KBM-7 (cell line): ENCODE results near the gene SPRYD3.
A peak's percentile ranks its signal among the peaks of the same experiment; 100 is the strongest.

Experiments
- DNase-seq: peaks from one replicate; pipeline ENCODE4 v3.0.0-alpha.2; 2015
- in situ Hi-C: fragments of 300-500 bp; cut with MboI; formaldehyde crosslinking; loops from 2 replicates; pipeline ENCODE4 v1.14.3; 2020; ENCODE audit warnings: low sequenced_read_pairs, low pct_unique_long_range_greater_than_20kb, mixed read lengths

Gene SPRYD3

DNA sequence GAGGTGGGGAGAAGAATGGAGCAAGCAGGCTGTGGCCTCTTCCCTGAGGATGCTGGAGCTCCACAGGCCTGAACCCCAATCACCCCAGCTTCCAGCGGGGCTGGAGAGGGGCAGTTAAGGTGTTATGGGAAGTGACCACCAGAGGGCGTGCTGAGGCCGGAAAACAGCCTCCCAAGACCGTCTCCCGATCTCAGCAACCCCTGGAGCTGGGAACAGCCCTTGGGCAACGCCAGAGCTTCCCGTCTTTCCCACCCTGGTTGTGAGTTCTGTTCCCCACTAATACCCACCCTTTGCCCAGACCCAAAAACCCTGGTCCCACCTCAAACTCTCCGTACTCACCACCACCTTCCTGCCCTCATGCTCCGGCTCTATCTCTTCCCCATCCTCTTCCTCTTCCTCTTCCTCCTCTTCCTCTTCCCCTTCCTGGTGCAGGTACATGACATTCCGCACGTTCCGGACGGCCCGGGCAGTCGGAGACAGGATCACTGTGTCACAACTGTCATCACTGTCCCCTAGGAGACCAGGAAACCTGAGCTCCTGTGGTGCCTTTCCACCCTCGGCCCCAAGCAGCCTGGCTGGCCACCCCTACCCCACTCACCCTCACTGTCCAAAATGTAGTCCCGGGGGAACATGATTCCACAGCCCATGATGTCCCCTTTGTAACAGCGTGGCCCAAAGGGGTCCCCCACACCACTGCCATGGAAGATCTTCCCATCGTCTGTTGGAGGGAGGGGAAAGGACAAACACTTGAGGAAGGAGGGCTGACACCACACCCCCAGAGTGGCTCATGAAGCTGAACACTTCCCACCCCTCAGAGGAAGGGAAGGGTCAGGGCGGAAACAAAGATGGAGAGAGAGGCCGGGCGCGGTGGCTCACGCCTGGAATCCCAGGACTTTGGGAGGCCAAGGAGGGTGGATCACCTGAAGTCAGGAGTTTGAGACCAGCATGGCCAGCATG is 12.9 kb downstream of the SPRYD3 start:
- peak; percentile 66 for DNase-seq
- in situ Hi-C loops: loop anchor here (25.0 kb wide), 1 partner anchor 221 kb away; the partner anchor contains the start of genes MYG1 and PFDN5

GRCh38 chr12:53065470-53065869 is 13.7 kb downstream of the SPRYD3 start:
- no peak for DNase-seq
- in situ Hi-C loops: loop anchor here (25.0 kb wide), 1 partner anchor 222 kb away; the partner anchor contains the start of genes MYG1 and PFDN5

DNA sequence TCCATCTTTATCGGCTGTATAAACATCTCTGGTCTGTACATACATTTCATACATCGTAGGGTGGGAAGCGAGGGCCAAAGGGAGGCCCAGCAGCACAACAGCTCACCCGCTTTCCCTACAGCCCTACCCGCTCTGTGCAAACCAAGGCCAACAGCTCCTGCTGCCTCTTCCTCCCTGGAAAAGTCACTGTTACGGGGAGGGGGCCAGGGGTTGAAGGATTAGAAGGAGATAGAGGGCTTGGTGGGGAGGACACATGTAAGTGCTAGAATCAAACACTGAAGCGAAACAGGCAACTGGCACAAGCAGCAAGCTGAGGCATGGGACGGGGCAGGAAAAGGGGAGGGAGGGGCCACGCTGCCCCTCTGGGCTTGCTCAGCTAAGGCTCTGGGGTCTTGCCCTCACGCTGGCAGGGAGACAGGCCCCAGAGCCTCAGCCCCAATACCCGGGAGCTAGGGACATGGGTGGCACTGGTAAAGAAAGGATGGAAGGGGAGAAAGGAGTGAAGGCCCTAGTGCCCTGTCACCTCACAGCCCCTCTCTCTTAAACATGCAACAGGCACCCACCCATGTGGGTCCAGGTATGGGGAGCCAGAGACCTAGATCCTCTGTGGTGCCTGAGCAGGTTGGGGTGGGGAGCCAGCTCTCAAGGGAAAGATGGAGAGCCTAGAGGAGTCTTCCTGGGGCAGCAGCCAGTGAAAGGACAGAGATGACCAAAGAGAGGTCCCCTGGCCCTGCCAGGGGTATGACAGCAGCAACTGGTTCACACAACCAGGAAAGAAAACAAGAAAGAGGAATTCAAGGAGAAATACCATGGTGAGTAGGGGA is 14.4 kb downstream of the SPRYD3 start:
- in situ Hi-C loops: loop anchor here (25.0 kb wide), 1 partner anchor 222 kb away; the partner anchor contains the start of genes MYG1 and PFDN5
- DNase-seq: no peak

- in situ Hi-C loops: loop anchor here (25.0 kb wide), 1 partner anchor 223 kb away; the partner anchor contains the start of genes MYG1 and PFDN5
- no peak for DNase-seq
These were observed 15.2 kb downstream of the SPRYD3 start for GRCh38 chr12:53063708-53064612.

DNA sequence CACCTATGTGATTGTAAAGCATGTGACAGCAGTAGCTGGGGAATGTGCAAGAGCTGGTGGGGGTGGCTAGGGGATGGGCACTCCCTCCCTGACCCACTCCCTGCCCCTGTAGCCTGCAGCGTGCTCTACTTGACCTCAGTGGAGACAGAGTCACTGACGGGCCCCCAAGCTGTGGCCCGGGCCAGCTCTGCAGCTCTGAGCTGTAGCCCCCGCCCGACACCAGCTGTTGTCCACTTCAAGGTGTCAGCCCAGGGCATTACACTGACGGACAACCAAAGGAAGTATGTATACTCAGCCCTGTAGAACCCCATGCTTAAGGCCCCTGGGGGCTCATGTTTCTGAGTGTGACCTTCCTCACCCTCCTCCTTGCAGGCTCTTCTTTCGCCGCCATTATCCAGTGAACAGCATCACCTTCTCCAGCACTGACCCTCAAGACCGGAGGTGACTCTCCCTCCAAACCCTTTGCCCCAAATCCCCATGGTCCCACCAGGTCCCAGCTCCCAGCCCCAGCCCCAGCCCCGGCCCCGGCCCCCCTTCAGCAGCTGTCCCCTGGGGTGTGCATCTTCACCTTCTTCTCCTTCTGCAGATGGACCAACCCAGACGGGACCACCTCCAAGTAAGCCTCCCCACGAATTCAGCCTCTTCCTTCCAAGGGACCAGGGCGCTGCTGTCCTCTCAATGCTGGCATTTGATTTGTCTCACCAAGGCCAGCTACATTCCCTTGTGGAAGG is 16.0 kb downstream of the SPRYD3 start:
- DNase-seq: no peak
- in situ Hi-C loops: loop anchor here (25.0 kb wide), 1 partner anchor 224 kb away; the partner anchor contains the start of genes MYG1 and PFDN5

GRCh38 chr12:53062011-53062961 is 16.9 kb downstream of the SPRYD3 start:
- in situ Hi-C loops: loop anchor here (25.0 kb wide), 1 partner anchor 225 kb away; the partner anchor contains the start of genes MYG1 and PFDN5
- DNase-seq: no peak

GRCh38 chr12:53061404-53062010 is 17.7 kb downstream of the SPRYD3 start:
- in situ Hi-C loops: loop anchor here (25.0 kb wide), 1 partner anchor 226 kb away; the partner anchor contains the start of genes MYG1 and PFDN5

DNA sequence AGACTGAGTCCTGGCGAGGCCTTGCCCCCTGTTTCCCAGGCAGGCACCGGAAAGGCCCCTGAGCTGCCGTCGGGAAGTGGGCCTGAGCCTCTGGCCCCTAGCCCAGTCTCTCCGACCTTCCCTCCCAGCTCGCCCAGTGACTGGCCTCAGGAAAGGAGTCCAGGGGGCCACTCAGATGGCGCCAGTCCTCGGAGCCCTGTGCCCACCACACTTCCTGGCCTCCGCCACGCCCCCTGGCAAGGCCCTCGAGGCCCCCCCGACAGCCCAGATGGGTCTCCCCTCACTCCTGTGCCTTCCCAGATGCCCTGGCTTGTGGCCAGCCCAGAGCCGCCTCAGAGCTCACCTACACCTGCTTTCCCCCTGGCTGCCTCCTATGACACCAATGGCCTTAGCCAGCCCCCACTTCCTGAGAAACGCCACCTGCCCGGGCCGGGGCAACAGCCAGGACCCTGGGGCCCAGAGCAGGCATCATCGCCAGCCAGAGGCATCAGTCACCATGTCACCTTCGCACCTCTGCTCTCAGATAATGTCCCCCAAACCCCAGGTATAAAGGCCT is 18.4 kb downstream of the SPRYD3 start:
- in situ Hi-C loops: loop anchor here (25.0 kb wide), 1 partner anchor 227 kb away; the partner anchor contains the start of genes MYG1 and PFDN5
- DNase-seq: no peak

More at GRCh38 chr12:53061404-53062010, 17.7 kb downstream of the SPRYD3 start:
- DNase-seq: no peak

DNA sequence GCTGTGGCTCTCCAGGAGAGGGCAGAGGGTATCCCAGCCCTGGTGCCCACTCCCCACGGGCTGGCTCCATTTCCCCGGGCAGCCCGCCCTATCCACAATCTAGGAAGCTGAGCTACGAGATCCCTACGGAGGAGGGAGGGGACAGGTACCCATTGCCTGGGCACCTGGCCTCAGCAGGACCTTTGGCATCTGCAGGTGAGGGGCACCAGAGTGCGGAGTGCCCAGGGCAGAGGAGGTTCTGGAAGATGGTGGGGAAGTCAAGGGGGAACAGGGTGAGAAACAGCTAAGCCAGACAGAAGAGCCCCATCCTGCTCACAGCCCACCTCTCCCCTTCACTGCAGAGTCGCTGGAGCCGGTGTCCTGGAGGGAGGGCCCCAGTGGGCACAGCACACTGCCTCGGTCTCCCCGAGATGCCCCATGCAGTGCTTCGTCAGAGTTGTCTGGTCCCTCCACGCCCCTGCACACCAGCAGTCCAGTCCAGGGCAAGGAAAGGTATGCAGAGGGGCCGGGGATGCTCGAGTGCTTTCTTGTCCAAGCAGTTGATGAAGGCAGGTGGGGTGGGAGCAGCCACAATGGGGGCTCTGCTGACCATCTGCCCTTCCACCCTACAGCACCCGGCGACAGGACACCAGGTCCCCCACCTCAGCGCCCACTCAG is 19.0 kb downstream of the SPRYD3 start:
- in situ Hi-C loops: loop anchor here (25.0 kb wide), 1 partner anchor 227 kb away; the partner anchor contains the start of genes MYG1 and PFDN5
- no peak for DNase-seq

- in situ Hi-C loops: loop anchor here (25.0 kb wide), 1 partner anchor 228 kb away; the partner anchor contains the start of genes MYG1 and PFDN5
- no peak for DNase-seq
These were observed 19.6 kb downstream of the SPRYD3 start for GRCh38 chr12:53059434-53060063.

- in situ Hi-C loops: loop anchor here (25.0 kb wide), 1 partner anchor 228 kb away; the partner anchor contains the start of genes MYG1 and PFDN5
- no peak for DNase-seq
These were observed 20.3 kb downstream of the SPRYD3 start for GRCh38 chr12:53058674-53059433.

DNA sequence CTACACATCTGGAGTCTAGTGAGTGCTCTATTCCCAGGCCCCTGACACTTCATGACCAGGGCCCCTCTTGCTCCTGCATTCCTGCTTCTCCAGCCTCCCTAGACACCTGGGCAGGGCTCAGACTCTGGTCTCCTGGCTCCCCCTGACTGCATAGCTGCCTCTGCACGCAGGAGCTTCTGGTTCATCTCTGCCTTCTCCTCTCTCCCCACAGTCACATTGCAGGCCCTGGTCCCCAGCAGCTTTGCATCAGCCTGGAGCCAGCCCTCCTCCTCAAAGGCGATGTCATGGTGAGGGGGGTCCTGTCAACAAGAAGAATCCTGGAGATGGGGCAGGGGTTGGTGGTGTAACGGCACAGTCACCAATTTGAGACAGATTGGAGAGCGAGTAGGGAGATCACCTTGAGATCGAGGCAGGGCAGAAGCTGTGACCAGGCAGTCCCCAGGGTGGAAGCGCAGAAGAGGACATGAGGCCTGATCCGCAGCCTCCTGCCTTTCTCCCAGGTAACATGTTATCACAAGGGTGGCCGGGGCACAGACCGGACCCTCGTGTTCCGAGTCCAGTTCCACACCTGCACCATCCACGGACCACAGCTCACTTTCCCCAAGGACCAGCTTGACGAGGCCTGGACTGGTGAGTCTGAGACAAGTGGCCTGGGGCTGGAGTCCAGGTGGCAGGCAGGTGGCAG is 21.2 kb downstream of the SPRYD3 start:
- in situ Hi-C loops: loop anchor here (25.0 kb wide), 1 partner anchor 229 kb away; the partner anchor contains the start of genes MYG1 and PFDN5

DNA sequence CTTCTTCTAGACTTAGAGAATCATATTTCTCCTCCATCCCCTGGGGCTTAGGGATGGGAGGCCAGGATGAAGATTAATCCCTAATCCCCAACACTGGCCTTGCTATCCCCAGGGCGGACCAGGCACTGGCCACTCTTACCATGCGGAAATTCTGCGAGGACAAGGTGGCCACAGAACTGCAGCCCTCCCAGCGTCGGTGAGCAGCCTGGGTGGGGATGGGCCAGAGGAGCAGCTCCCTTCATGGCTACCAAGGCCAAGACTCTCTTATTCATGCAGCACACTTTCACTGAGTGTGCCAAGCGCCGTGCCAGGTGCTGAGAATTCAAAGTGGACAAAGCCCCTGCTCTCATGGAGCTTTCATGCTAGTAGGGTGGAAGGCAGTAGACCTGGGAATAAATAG is 22.3 kb downstream of the SPRYD3 start:
- DNase-seq: no peak
- in situ Hi-C loops: loop anchor here (25.0 kb wide), 1 partner anchor 230 kb away; the partner anchor contains the start of genes MYG1 and PFDN5

More for the DNA sequence above, 21.2 kb downstream of the SPRYD3 start:
- no peak for DNase-seq
